Activated CD4-positive, alpha-beta T cell treated with anti-CD3 and anti-CD28 coated beads, Interleukin-2, amount 10 ng/mL, durations not matched to agents 7 days and 5 days (primary cell): ENCODE measurements around the gene C11orf91. TPM values are rescaled to one million over a fixed set of nuclear protein-coding genes. Genes with fewer than 3 reads are reported as not detected.
"Not testable (repeated sequence)": the region's sequence is repeated elsewhere in the genome, so short reads cannot be mapped to it uniquely, and the experiment has no call there.

Source experiments
- CTCF ChIA-PET: fragments of 350-600 bp; sonication (Branson Sonifier 250); formaldehyde crosslinking; loops from one replicate; lab custom pipeline; 2021; ENCODE audit warnings: antibody characterized with exemption; lab: Charles Lee
- POLR2A ChIA-PET: fragments of 350-600 bp; sonication (Branson Sonifier 250); formaldehyde crosslinking; loops from one replicate; lab custom pipeline; 2021; ENCODE audit warnings: antibody characterized with exemption; lab: Charles Lee
- DNase-seq: peaks from one replicate; pipeline ENCODE4 v3.0.0-alpha.2; 2020
- H3K27ac Mint-ChIP-seq: one replicate; pipeline ENCODE4 v1.8.0; 2021; ENCODE audit warnings: mild to moderate bottlenecking, moderate library complexity, mixed read lengths
- H3K27me3 Mint-ChIP-seq: one replicate; pipeline ENCODE4 v1.8.0; 2021; ENCODE audit warnings: mixed read lengths
- H3K36me3 Mint-ChIP-seq: one replicate; pipeline ENCODE4 v1.8.0; 2021; ENCODE audit warnings: low read depth, mixed read lengths
- H3K4me1 Mint-ChIP-seq: one replicate; pipeline ENCODE4 v1.8.0; 2021; ENCODE audit warnings: mixed read lengths
- H3K4me3 Mint-ChIP-seq: one replicate; pipeline ENCODE4 v1.8.0; 2021; ENCODE audit warnings: mild to moderate bottlenecking, moderate library complexity, mixed read lengths
- H3K9me3 Mint-ChIP-seq: one replicate; pipeline ENCODE4 v1.8.0; 2021; ENCODE audit warnings: mixed read lengths
- total RNA-seq, 2 experiments: library from RNA; stranded (reverse); gene quantifications; one replicate each; pipeline ENCODE4 v1.2.3, GENCODE V29; 2021

Gene C11orf91
- total RNA-seq, 2 experiments from 2014 or later = 0.25 to 0.27 TPM

DNA sequence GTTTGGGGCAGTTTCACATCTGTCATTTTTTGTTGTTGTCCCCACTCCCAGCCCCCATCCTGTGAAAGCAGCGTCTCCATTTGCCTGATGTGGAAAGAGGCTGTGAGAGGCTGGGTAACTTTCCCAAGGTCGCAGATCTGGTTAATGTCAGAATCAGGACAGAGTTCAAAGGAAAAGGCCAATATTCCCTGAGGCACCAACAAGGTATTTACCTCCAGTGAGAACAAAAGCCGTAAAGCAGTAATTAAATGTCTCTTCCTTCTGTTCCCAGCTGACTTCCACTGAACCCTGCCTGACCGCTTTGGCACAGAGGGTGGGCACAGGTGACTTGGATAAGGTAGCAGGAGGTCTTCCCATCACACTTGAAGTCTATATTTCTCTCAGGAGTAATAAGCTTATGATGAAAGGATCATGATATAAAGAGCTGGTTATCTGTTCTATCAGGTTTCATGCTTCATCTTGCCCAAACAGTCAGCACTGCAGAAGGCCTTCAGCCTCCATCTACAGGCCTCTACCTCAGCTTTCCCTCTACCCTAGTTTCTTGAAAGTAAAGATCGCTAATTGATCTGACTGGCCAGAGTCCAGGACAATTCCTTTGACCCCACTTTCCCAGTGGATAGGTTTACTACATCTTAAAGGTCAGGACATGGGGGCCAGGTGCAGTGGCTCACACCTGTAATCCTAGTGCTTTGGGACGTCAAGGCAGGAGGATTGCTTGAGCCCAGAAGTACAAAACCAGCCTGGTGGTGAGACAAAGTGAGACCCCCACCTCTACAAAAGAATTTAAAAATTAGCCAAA, 9.4 kb downstream of the C11orf91 start:
- peaks cover 4% of the 10 kb centered on the region for H3K9me3 Mint-ChIP-seq
- H3K4me1 Mint-ChIP-seq = peaks cover 2% of the 10 kb centered on the region
- H3K27ac Mint-ChIP-seq = no peak overlapping the region
- no peak for DNase-seq
- POLR2A ChIA-PET = no interaction called here
- H3K4me3 Mint-ChIP-seq = no peak overlapping the region
- H3K36me3 Mint-ChIP-seq = no peaks in the 10 kb centered on the region
- CTCF ChIA-PET = interaction anchor here (0.6 to 1.4 kb wide), 4 partner anchors 14 to 220 kb away, joined by 3 to 7 read pairs (median 3); partner anchors contain the start of gene FBXO3
- H3K27me3 Mint-ChIP-seq = peaks cover 4% of the 10 kb centered on the region

DNA sequence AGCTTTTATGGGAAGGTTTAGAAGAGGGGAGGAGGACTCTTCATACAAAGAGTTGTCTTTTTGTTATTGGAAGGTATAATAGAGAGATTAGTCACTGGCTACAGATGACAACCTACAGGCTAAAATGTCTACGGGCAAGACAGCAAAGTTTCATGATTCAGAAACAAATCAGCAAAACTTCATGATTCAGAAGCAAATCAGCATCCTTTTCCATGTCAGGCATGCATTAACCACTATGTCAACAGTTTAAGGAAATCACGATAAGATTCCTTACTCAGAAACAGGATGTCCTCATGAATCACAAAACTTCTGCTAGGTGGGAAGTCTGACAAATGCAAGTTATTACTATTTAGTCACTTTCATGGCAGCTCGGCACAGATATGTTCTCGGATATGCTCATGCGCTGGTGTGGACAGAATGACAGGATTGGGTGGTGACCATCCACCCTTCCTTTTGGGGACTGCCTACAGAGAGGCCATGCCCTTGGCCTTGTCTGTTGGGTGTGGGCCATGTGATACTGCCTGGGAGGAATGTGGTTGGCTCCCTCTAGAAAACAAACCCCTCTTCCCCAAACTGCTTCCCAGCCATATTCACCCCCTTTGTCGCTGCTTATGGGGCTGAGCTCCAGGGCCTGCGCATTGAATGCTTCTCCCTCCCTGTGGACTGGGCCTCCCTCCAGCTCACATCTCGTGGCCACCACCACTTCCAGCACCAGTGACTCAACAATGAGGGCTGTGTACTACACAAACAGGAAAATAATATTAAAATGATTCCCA, 10.1 kb downstream of the C11orf91 start:
- DNase-seq = no peak
- Mint-ChIP-seq H3K9me3 (peaks cover 4% of the 10 kb centered on the region), H3K27me3 (no peaks in the 10 kb centered on the region), H3K4me3 (no peak overlapping the region), H3K36me3 (no peaks in the 10 kb centered on the region), H3K4me1 (no peaks in the 10 kb centered on the region), H3K27ac (no peak overlapping the region)
- CTCF ChIA-PET = interaction anchor here (0.6 to 1.4 kb wide), 4 partner anchors 14 to 220 kb away, joined by 3 to 7 read pairs (median 3); no protein-coding TSS in a partner anchor
- POLR2A ChIA-PET = no interaction called here

DNA sequence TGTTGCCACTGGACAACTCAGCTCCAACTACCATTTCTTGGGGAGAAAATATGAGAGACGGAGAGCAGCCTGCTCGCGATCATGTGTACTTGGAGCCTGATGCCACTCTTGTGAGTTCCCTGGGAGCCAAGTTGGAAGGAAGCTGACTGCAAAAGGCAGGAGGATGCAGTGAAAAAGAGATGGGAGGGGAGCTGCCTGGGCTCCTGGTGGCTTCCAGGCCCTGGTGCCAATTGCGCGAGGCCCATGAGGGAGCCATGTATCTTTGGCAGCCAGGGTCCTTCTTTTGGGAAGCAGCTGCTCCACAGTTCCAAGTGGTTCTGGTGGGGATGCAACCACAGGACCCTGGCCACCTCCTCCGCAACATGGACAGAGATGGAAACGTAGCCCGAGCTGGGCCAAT, 11.1 kb downstream of the C11orf91 start:
- no peak for DNase-seq
- peaks cover 3% of the 10 kb centered on the region for H3K27me3 Mint-ChIP-seq
- H3K9me3 Mint-ChIP-seq = peaks cover 4% of the 10 kb centered on the region
- H3K4me3 Mint-ChIP-seq = no peak overlapping the region
- no peaks in the 10 kb centered on the region for H3K36me3 Mint-ChIP-seq
- H3K27ac Mint-ChIP-seq = no peak overlapping the region
- no peaks in the 10 kb centered on the region for H3K4me1 Mint-ChIP-seq
- CTCF ChIA-PET = interaction anchor here (1.1 kb wide), 1 partner anchor 27 kb away, joined by 3 read pairs; no protein-coding TSS in a partner anchor
- POLR2A ChIA-PET = no interaction called here

DNA sequence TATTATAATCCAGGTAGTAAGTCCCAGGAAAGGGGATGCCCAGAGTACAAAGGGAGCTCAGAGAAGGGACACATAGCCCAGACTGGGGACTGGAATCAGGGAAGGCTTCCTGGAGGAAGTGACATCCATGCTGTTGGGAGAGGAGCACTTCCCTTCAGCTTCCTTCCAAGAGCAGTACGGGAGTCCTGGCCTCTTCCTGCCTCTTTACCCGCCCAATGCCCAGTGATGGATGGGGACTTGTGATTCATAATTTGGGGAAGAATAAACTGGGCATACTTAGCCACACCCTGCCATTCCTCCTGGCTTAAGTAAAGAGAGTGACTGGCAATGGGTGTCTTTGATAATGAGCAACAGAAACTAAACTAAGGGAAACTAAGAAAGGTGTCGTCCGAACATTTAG, 11.5 kb downstream of the C11orf91 start:
- ChIA-PET CTCF (interaction anchor here (1.1 kb wide), 1 partner anchor 11 kb away, joined by 3 read pairs; no protein-coding TSS in a partner anchor), POLR2A (no interaction called here)
- Mint-ChIP-seq H3K4me3 (no peak overlapping the region), H3K27ac (no peak overlapping the region), H3K27me3 (peaks cover 7% of the 10 kb centered on the region), H3K36me3 (no peaks in the 10 kb centered on the region), H3K9me3 (peaks cover 4% of the 10 kb centered on the region), H3K4me1 (no peaks in the 10 kb centered on the region)
- no peak for DNase-seq

DNA sequence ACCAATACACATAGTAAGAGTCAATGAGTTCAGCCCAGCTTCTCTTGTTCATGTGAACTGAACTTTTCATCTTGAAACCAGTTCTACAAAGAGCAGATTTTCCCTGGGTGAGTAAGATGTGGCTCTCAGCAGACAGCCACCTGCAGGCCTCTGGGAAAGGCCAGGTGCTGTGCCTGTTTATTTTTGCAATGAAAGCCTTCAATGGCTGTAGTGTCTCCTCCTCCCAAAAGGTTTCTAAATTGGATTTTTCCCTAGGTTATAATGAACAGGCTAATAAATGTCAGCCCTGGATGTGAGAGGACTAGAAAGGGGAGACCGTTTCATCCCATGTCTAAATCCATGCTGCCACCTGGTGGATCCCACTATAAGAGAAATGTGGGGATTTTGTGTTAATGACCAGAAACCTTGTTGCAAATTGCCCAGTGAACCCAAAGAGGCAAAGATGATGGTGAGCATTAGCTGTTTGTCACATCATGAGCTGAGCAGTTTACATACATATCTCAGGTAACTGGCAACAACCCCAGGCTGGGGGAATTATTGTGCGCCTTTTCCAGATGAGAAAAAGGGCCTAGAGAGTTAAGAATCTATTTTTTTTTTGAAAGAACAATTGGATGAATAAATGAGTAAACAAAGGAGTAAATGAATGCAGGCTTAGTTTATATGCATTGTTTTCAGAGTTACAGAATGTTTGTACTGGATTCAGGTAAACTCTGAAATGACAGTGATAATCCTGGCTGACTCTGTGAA, 12.7 kb downstream of the C11orf91 start:
- Mint-ChIP-seq H3K9me3 (peaks cover 4% of the 10 kb centered on the region), H3K4me1 (no peaks in the 10 kb centered on the region), H3K4me3 (no peak overlapping the region), H3K36me3 (no peaks in the 10 kb centered on the region), H3K27me3 (peaks cover 7% of the 10 kb centered on the region), H3K27ac (no peak overlapping the region)
- peak; percentile 18 for DNase-seq
- ChIA-PET CTCF (interaction anchor here (0.7 to 1.1 kb wide), 2 partner anchors 12 to 793 kb away, joined by 3 read pairs; no protein-coding TSS in a partner anchor), POLR2A (no interaction called here)

DNA sequence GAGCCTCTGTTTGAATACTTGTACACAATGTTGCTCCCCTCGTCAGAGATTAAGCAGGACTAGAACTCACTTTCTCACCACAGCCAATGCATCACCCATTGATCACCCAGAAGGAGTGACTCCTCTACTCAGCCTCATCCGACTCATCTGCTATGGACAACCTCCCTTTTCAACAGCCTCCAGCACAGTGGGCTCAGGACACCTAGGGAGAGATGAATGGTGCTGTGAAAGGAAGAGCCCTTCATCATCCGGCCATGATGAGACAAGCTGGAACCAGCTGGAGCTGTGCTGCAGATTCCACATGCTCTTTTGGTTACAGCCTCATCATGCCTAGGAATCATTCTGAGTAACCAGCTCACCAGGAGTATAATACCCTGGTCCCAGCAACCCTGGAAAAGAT, 15.5 kb downstream of the C11orf91 start:
- ChIA-PET POLR2A (no interaction called here), CTCF (interaction anchor here (0.6 kb wide), 1 partner anchor 159 kb away, joined by 3 read pairs; no protein-coding TSS in a partner anchor)
- Mint-ChIP-seq H3K4me1 (peaks cover 4% of the 10 kb centered on the region), H3K27ac (no peak overlapping the region), H3K9me3 (peaks cover 4% of the 10 kb centered on the region), H3K27me3 (peaks cover 24% of the 10 kb centered on the region), H3K4me3 (no peak overlapping the region), H3K36me3 (no peaks in the 10 kb centered on the region)
- DNase-seq = no peak

DNA sequence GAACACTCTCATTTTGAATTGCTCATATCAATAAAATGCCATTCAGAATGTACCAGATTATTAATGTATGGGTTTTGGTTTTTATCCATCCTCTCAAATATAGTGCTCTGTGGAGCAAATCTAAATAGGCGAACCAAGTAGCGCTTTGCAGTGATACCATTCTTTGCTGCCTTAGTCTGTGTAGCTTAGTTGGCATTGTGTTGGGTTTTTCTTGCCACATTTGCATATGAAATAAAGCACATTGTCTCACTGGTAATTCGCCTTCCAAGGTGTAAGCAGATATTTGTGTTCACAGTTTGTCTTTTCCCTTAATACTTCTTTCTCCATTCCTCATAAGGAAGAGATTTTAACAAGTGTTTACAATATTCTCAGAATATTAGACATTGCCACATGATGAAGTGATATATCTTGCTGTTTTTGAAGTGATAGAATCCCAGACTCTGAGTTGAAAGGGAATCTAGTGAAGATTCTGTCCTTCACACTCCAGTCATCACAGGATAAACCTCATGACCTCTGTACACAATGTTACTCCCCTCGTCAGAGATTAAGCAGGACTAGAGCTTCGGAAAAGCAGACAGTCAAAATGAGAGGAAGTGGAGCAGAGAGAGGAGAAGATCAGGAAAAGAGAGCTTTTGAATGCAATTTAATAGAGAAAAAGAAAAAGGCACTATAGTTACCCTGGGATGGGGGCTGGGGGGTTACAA, 16.5 kb downstream of the C11orf91 start:
- H3K36me3 Mint-ChIP-seq = no peaks in the 10 kb centered on the region
- H3K4me1 Mint-ChIP-seq = peaks cover 4% of the 10 kb centered on the region
- ChIA-PET CTCF (no interaction called here), POLR2A (no interaction called here)
- DNase-seq = no peak
- H3K27me3 Mint-ChIP-seq = peaks cover 33% of the 10 kb centered on the region
- H3K4me3 Mint-ChIP-seq = no peak overlapping the region
- no peak overlapping the region for H3K27ac Mint-ChIP-seq
- peaks cover 4% of the 10 kb centered on the region for H3K9me3 Mint-ChIP-seq

DNA sequence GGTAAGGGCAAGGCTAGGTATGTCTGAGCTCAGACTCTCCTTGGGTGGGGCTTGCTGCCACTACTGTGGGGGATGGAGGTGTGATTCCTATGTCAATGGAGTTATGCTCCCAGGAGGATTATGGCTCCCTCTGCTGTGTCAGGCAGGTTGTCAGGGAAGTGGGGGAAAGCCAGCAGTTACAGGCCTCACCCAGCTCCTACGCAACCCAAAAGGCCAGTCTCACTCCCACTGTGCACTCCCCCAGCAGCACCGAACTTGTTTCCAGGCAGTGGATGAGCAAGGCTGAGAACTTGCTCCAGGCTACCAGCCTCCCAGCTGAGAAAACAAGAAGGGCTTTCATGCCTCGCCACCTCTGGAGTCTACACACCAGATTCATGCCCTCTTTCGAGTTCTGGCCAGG, 18.2 kb downstream of the C11orf91 start:
- H3K36me3 Mint-ChIP-seq = no peaks in the 10 kb centered on the region
- no peak overlapping the region for H3K27ac Mint-ChIP-seq
- no peak for DNase-seq
- CTCF ChIA-PET = interaction anchor here (0.5 to 1.1 kb wide), 2 partner anchors 13 to 436 kb away, joined by 3 read pairs; no protein-coding TSS in a partner anchor
- POLR2A ChIA-PET = no interaction called here
- H3K27me3 Mint-ChIP-seq = peaks cover 49% of the 10 kb centered on the region
- peaks cover 4% of the 10 kb centered on the region for H3K9me3 Mint-ChIP-seq
- H3K4me3 Mint-ChIP-seq = no peak overlapping the region
- H3K4me1 Mint-ChIP-seq = peaks cover 4% of the 10 kb centered on the region

DNA sequence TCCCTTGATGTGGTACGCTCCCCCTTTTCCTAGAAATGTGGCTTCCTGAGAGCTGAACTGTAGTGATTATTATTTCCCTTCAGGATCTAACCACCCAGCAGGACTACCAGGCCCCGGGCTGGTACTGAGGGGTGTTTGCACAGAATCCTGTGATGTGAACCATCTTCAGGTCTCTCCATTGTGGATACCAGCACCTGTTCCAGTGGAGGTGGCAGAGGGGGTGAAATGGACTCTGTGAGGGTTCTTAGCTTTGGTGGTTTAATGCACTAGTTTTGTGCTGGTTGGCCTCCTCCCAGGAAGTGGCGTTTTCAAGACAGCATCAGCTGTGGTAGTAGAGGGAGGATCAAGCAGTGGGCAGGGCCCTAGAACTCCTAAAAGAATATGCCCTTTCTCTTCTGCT, 18.6 kb downstream of the C11orf91 start:
- ChIA-PET POLR2A (no interaction called here), CTCF (interaction anchor here (1.1 kb wide), 1 partner anchor 12 kb away, joined by 3 read pairs; no protein-coding TSS in a partner anchor)
- H3K4me3 Mint-ChIP-seq = no peak overlapping the region
- DNase-seq = no peak
- H3K27me3 Mint-ChIP-seq = peaks cover 53% of the 10 kb centered on the region
- peaks cover 4% of the 10 kb centered on the region for H3K4me1 Mint-ChIP-seq
- H3K36me3 Mint-ChIP-seq = no peaks in the 10 kb centered on the region
- peaks cover 5% of the 10 kb centered on the region for H3K9me3 Mint-ChIP-seq
- H3K27ac Mint-ChIP-seq = no peak overlapping the region

DNA sequence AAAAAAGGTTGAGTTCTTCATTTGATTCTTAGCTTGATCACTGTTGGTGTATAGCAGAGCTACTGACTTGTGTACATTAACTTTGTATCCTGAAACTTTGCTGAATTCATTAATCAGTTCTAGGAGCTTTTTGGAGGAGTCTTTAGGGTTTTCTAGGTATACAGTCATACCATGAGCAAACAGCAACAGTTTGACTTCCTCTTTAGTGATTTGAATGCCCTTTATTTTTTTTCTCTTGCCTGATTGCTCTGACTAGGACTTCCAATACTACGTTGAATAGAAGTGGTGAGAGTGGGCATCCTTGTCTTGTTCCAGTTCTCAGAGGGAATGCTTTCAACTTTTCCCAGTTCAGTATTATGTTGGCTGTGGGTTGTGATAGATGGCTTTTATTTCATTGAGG, 22.0 kb downstream of the C11orf91 start:
- H3K27me3 Mint-ChIP-seq = peaks cover 49% of the 10 kb centered on the region
- H3K9me3 Mint-ChIP-seq, POLR2A ChIA-PET, DNase-seq, CTCF ChIA-PET, H3K4me1 Mint-ChIP-seq, H3K4me3 Mint-ChIP-seq, H3K27ac Mint-ChIP-seq, H3K36me3 Mint-ChIP-seq: not testable (repeated sequence)

DNA sequence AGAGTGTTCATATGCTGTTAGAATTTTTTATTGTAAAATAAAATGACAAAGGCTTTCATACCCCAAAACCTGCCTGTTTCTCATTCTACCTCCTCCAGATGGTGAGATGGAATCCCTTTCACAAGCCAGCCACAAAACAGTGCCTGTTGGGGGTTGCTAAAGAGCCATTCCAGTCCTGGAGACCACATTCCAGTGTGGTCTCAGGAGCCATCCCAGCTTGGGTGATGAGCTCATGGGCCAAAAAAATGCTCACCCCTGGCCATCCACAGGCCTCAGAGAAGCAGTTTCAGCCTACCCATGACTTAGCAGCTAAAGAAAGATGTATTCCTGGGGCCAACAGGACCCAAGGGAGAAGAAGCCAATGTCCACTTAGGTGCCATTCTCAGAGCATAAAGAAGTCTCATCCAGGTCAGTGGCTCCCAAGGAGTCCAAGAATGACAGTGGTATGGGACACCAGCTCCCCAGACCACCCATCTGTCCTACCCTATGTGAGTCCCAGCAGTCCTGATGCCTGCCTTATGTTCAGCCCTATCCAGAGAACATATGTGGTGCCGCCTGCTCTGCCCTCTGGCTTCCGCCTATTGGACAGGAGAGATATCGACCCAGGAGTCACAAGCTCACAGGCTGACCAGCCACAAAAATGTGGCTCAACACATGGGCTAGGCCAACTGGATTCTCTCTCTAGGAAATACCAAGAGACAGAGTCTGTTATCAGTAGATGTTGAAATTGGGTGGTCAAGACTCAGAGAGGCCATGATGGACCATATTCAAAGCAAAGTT, 26.4 kb downstream of the C11orf91 start:
- POLR2A ChIA-PET = no interaction called here
- peaks cover 5% of the 10 kb centered on the region for H3K9me3 Mint-ChIP-seq
- no peaks in the 10 kb centered on the region for H3K36me3 Mint-ChIP-seq
- H3K4me3 Mint-ChIP-seq = no peak overlapping the region
- H3K4me1 Mint-ChIP-seq = no peaks in the 10 kb centered on the region
- H3K27ac Mint-ChIP-seq = no peak overlapping the region
- CTCF ChIA-PET = no interaction called here
- H3K27me3 Mint-ChIP-seq = peaks cover 34% of the 10 kb centered on the region
- no peak for DNase-seq
